GM20000 (cell line): ENCODE measurements around the gene ACOT9.

Experiments used
- DNase-seq: peaks from one replicate; pipeline ENCODE4 v3.0.0; 2012; ENCODE audit warnings: low spot score
- TF ChIP-seq, protein P1 (sequence below): IDR thresholded peaks from 2 replicates; pipeline ENCODE4 v1.5.1; 2012; ENCODE audit warnings: mild to moderate bottlenecking, control low read depth; ENCODE audit errors: extremely low read depth, missing control alignments

Gene ACOT9

DNA sequence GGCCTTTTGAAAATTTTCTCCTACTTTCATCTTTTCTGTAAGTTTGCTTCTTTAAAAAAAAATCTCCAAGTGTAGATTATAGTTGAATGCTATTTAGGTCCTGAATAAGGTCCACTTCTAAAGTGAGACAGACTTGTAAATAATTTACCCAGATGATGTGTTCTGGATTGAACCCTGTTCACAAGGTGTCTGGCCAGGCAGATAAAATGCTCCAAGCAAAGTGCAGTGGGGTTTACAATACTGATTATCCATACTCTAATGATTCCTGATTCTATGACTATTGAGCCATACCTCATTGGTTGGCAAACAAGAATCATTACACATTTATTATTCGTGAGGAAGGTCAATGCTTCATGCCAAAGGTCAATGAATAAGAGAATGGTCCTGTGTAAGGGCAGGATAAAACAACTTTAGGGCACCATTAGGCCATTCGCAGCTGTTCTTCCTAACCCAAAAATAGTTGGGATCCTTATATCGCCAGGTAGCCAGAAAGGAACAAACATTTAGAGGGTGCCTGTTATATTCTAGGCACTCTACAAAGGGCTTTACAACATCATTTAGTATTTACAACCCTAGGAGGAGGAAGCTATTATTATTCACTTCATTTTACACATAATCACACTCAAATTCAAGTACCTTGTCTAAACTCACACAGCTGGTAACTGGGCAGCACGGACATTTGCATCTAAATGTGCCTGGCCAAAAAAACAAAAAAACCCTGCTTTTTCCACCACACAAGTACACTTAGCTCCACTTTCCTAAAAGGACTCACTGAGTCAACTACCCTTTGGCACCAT is 21.3 kb upstream of the ACOT9 start:
- TF ChIP-seq, protein P1, sequence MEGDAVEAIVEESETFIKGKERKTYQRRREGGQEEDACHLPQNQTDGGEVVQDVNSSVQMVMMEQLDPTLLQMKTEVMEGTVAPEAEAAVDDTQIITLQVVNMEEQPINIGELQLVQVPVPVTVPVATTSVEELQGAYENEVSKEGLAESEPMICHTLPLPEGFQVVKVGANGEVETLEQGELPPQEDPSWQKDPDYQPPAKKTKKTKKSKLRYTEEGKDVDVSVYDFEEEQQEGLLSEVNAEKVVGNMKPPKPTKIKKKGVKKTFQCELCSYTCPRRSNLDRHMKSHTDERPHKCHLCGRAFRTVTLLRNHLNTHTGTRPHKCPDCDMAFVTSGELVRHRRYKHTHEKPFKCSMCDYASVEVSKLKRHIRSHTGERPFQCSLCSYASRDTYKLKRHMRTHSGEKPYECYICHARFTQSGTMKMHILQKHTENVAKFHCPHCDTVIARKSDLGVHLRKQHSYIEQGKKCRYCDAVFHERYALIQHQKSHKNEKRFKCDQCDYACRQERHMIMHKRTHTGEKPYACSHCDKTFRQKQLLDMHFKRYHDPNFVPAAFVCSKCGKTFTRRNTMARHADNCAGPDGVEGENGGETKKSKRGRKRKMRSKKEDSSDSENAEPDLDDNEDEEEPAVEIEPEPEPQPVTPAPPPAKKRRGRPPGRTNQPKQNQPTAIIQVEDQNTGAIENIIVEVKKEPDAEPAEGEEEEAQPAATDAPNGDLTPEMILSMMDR: no peak
- DNase-seq: no peak

DNA sequence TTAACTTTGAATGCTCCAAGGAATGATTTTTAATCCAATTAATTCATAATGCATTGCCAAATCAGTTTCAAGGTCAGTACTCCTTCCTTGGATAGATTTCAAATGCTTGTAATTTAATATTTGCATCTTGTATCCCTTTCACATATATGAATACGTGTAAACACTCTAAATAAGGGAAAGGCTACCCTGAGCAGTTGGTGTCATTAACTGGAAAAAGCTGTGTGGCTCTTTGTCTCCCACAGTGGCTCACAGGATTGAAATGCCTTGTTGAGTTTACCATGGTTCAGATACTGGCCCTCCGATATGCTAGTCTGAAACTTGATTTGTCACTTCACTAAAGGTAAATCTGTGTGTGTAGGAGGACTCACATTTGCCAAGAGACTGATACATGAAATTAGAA is 16.7 kb upstream of the ACOT9 start:
- DNase-seq: no peak

GRCh38 chrX:23756165-23756564 is 13.1 kb upstream of the ACOT9 start:
- DNase-seq: peak; percentile 73
- TF ChIP-seq, protein P1: no peak

More for the DNA sequence above, 16.7 kb upstream of the ACOT9 start:
- TF ChIP-seq, protein P1: no peak

DNA sequence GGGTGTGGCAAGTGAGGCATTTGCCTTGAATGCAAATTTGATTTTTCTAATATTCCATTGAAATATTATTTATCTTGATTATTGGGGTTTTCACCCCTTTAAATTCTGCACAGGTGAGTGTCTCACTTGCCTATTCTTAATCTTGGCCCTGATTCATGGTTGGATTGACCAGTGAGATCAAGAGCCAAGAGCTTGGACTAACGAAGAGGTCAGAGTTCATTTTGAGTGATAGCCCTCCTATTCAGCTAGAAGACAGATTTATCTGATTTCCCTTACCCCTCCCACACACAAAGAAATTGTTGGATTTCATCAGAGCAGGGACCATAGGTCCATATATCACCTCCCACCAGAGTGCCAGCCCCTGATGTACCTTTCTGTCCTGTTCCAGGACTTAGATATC is 11.6 kb upstream of the ACOT9 start:
- TF ChIP-seq, protein P1: no peak
- no peak for DNase-seq

- DNase-seq: no peak
Measured at GRCh38 chrX:23752740-23753415, 9.8 kb upstream of the ACOT9 start.

DNA sequence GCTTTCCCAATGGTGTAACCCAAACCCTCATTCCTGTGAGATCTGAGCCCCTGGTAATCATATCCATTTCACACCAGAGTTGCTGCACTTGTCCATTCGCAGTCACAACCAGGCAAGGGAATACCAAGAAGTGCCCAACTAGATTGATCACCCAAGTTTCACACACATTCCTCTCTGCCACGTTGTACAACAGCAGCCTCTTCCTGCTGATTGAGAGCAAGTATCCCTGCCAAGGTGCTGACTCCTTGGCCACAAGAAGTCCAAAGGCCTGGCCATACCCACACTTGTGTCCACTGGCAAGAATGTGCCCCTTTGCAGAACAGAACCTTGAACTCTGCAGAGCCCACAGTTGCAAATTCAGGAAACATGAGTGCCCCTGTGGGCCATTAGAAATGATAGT is 6.5 kb upstream of the ACOT9 start:
- TF ChIP-seq, protein P1: no peak
- no peak for DNase-seq

More at GRCh38 chrX:23752740-23753415, 9.8 kb upstream of the ACOT9 start:
- TF ChIP-seq, protein P1: no peak

- no peak for DNase-seq
- TF ChIP-seq, protein P1: no peak
Measured at GRCh38 chrX:23749129-23749528, 6.1 kb upstream of the ACOT9 start.
